ENCODE data around the gene LDHD. TPM values are rescaled to one million over a fixed set of nuclear protein-coding genes. Genes with fewer than 3 reads are reported as not detected.
A peak's percentile ranks its signal among the peaks of the same experiment; 100 is the strongest.

The LDHD gene
- total RNA-seq, 2 donors from 2014 or later = 28.8 to 65.6 TPM

- DNase-seq (ENCODE audit: low spot score) = no peak
- Histone ChIP-seq H3K4me1 (peaks cover 0 to 73% of the 10 kb centered on the region in 2 donors), H3K36me3 (no peaks in the 10 kb centered on the region), H3K9me3 (no peaks in the 10 kb centered on the region), H3K27me3 (no peaks in the 10 kb centered on the region), H3K4me3 (no peak overlapping the region), H3K27ac (no peak overlapping the region)
- TF ChIP-seq CTCF (IDR thresholded peaks at IDR 0.05) = no peak
Observed at GRCh38 chr16:75112734-75113491, 3.7 kb downstream of the LDHD start.

GRCh38 chr16:75111961-75112733 lies 4.4 kb downstream of the LDHD start:
- Histone ChIP-seq H3K36me3 (no peaks in the 10 kb centered on the region), H3K27ac (peak overlapping the region; percentile 82 to 90), H3K4me1 (peaks cover 0 to 78% of the 10 kb centered on the region in 2 donors)

GRCh38 chr16:75111514-75111940 lies 5.1 kb downstream of the LDHD start:
- Histone ChIP-seq H3K9me3 (no peaks in the 10 kb centered on the region), H3K27ac (peak overlapping the region; percentile 82 to 90), H3K4me3 (no peak overlapping the region), H3K27me3 (no peaks in the 10 kb centered on the region), H3K36me3 (no peaks in the 10 kb centered on the region), H3K4me1 (peaks cover 0 to 80% of the 10 kb centered on the region in 2 donors)
- no peak for TF ChIP-seq CTCF (IDR thresholded peaks at IDR 0.05)
- no peak for DNase-seq (ENCODE audit: low spot score)

More at GRCh38 chr16:75111961-75112733, 4.4 kb downstream of the LDHD start:
- H3K27me3 ChIP-seq = no peaks in the 10 kb centered on the region
- H3K9me3 ChIP-seq = no peaks in the 10 kb centered on the region
- no peak overlapping the region for H3K4me3 ChIP-seq
- no peak for TF ChIP-seq CTCF (IDR thresholded peaks at IDR 0.05)
- DNase-seq (ENCODE audit: low spot score) = no peak

GRCh38 chr16:75110637-75111513 lies 5.7 kb downstream of the LDHD start:
- no peaks in the 10 kb centered on the region for H3K27me3 ChIP-seq
- peak overlapping the region; percentile 3 to 36 for H3K4me3 ChIP-seq
- peak; percentile 93 for DNase-seq (ENCODE audit: low spot score)
- peak overlapping the region; percentile 82 to 90 for H3K27ac ChIP-seq
- H3K9me3 ChIP-seq = no peaks in the 10 kb centered on the region
- TF ChIP-seq CTCF (IDR thresholded peaks at IDR 0.05) = peak; percentile 67 to 96
- peaks cover 0 to 80% of the 10 kb centered on the region in 2 donors for H3K4me1 ChIP-seq
- no peaks in the 10 kb centered on the region for H3K36me3 ChIP-seq

GRCh38 chr16:75109732-75110243 lies 6.8 kb downstream of the LDHD start:
- H3K4me3 ChIP-seq = peak overlapping the region in 1 of 2 donors; percentile 4
- no peaks in the 10 kb centered on the region for H3K9me3 ChIP-seq
- H3K4me1 ChIP-seq = peaks cover 0 to 82% of the 10 kb centered on the region in 2 donors
- no peak for DNase-seq (ENCODE audit: low spot score)
- peak overlapping the region; percentile 82 to 90 for H3K27ac ChIP-seq
- no peaks in the 10 kb centered on the region for H3K27me3 ChIP-seq
- TF ChIP-seq CTCF (IDR thresholded peaks at IDR 0.05) = no peak
- no peaks in the 10 kb centered on the region for H3K36me3 ChIP-seq

Measured in right atrium auricular region (tissue), 2 donors.